GM18519 (cell line): ENCODE data around the gene DOCK8.

Experiments used
- ATAC-seq: cut with Tn5 transposase; IDR thresholded peaks from one replicate; pipeline ENCODE4 v1.9.1; 2021; ENCODE audit warnings: mild to moderate bottlenecking, moderate library complexity; ENCODE audit not compliant: unreplicated experiment, low FRiP score

Gene DOCK8

DNA sequence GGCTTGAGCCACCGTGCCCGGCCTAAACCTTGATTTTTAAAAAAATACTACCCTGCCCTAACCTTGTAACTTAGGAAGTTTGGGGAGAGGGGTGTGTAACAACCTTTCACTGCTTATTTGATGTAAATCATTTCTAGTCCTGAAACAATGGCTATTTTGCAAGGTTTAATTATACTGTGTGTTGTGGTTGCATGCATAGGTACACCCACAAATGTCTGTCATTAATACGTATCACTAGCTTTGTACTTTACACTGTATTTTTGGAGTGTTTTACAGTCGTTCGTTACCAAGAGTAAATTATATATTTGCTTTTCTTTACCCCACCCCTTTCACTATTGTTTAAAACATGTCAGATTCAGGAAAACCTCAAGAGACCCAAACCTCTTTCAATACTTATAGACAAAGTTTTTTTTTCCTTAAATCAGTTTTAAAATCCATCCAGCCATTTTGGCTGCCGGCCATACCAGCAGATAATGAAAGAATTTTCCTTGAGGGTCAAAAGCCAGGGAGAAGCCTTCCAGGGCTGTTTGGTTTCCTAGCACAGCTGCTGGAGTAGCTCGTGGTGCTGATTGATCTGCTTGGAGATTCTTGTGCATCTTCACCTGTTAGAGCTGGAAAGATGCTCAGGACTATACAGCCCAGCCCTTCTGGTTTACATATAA lies 50.7 kb downstream of the DOCK8 start:
- ATAC-seq = no peak

GRCh38 chr9:266228-266627 lies 51.6 kb downstream of the DOCK8 start:
- no peak for ATAC-seq

DNA sequence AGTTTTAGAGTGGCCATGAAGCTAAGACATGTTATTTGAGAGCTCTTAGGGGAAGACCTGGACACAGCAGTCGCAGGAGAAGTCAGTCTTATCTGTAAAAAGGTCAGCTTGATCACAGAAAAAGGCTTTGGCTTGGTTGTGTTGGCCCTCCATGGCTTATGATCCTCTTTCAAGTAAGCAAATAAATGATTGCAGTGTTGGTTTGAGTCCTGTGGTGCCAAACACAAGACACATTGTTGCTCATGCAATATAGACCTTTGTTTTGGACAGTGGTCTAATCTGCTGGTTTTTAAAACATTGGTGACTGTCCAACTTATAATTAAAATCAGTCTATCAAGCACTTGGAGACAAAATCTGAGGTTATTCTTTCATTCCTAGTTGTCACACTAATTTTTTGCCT lies 54.0 kb downstream of the DOCK8 start:
- ATAC-seq = no peak

- ATAC-seq = no peak
Observed at GRCh38 chr9:269081-269711, 54.5 kb downstream of the DOCK8 start.

- no peak for ATAC-seq
Observed at GRCh38 chr9:270657-271237, 56.1 kb downstream of the DOCK8 start.

DNA sequence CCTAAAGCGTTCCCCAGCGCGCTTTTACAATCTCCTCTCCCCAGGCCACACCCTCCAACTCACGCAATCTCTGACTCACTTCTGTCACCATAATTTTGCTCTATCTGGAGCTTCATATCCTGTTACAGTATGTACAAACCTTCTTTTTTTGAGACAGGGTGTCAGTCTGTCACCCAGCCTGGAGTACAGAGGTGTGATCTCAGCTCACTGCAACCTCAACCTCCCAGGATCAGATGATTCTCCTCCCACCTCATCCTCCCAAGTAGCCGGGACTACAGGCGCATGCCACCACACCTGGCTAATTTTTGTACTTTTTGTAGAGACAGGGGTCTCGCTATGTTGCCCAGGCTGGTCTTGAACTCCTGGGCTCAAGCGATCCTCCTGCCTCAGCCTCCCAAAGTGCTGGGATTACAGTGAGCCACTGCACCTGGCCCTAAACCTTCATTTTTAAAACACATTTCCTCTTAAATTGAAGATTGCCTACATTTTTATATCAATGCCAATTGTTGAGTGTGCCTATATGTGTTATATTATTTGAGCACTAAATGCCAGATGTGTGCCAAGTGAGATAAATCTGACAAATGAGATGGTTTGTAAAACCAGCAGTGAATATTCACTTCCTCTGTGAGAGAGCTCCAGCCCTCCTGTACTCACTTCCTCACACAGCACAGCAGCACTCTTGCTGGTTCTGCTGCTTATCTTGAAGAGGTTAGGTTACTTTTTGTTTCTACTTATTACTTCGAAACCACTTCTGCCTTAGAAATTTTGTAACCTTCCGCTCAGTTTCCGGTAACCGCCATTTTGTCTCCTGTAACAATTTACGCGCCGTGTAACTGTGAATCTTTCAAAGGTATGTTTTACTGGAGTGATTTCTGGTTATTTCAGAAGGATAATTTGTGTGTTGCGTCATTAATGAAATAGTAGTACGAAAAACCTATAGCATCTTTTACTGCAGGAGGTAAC lies 57.9 kb downstream of the DOCK8 start:
- ATAC-seq = peak; percentile 97

DNA sequence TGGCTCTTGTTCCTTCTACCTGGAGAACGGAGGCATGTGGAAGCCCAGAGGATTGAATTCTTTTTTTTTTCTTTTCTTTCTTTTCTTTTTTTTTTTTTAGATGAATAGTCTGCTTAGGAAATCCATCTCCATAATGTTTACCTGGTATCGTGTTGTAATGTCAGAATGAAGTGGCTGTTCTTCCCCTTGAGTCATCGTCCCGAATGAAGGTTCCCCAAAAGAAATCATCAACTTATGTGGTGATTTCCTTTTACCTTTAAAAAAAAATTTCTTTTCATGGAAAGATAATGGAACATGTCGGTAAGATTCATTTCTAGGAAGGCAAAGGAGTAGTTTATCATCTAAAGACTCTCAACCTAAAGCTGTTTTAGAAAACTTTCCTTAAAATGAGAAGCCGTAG lies 59.7 kb downstream of the DOCK8 start:
- ATAC-seq = no peak

- ATAC-seq = no peak
Observed at GRCh38 chr9:277601-278295, 63.1 kb downstream of the DOCK8 start.

- no peak for ATAC-seq
Observed at GRCh38 chr9:278651-279050, 64.0 kb downstream of the DOCK8 start.

- ATAC-seq = no peak
Observed at GRCh38 chr9:279674-280073, 65.0 kb downstream of the DOCK8 start.

DNA sequence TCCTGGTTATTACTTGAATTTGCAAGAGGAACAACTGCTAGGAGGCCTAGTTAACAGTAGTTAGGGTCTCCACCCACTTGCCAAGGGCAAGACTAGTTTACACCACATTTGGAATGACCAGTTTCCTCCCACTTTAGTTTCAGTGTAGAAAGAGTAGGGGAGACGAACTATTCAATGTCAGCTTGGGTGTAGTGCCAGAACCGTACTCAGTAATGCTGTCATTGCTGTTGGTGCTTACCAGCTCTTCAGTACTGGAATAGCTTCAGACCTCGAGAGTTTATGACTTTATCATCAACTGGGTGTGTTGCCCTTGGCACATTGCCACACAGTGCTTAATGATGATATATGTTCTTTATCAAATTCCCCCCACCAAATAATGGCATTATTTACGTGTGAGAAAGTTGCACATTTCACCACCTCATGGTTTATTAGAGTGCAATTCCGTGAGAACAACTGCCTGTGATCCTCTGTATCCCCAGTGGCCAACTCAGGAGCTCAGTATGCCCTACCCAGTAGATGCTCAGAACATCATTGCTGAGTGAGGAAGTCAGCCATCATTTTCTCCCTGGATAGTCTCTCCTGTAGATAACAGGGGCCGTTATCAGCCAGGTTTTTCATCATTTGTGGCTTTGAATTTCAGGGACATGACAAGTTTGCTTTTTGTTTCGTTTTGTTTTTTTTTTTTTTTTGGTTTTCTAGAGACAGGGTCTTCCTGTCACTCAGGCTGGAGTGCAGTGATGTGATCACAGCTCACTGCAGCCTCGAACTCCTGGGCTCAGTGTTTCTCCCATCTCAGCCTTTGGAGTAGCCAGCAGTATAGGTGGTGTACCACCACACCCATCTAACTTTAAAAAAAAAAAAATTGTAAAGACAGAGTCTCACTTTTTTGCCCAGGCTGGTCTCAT lies 67.3 kb downstream of the DOCK8 start:
- ATAC-seq = no peak

DNA sequence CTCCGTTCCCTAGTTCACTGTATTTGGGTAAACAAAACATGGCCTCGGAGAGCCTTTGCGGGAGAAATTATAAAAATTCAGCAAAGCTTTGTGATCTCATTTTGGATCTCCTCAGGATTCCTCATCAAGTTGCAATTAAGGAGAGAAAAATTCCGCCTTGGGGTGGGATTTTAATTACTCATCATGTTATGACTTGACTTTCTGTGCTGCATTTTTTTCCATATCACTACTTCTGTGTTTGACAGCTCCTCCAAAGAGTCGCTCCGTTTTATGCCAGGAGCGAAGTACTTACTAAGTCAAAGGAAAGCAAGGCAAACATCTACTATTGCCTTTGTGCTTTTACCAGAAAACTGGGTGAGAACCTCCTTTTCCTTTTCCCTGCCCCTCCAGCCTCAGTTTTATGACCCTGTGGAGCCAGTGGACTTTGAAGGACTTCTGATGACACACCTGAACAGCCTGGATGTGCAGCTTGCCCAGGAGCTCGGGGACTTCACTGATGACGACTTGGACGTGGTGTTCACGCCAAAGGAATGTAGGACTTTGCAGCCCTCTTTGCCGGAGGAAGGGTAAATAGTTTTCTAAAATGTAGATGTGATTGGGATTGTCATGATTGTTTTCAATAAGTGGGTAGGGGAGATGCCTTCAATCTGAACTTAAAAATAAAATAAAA lies 71.5 kb downstream of the DOCK8 start:
- no peak for ATAC-seq

DNA sequence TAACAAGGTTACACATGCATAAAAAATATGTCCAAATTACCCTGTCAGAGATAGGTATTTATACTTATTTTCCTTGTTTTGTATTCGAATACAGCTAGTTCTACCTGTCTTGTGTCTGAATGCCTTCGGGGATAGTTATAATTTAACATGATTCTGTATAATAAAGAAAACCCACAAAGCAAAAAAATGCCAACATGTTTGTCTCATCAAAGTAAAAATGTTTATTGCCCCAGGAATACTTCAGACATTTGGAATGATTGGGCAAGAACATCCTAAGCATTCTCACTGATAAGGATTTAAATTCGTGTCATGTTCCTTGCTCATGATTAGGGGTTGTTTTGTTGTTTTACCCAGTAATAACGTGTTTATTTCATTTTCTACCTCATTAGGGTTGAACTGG lies 74.5 kb downstream of the DOCK8 start:
- no peak for ATAC-seq

DNA sequence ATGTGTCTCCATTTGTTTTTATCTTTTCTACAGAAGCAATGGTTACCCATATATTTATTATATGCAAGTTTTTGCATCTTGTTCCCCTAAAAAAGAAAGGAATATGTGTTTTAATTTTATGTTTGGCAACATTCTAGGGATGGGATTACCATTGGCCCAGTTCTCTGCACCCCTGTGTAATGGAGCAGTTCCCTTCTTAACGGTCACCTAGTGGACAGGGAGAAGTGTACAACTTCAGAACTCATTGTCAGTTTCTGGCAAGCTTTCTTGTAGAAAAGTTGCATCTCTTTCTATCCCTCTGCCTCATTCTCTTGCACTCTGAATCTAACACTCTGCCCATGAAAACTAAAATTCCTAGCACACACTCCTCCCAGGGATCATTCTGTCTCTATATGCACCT lies 78.2 kb downstream of the DOCK8 start:
- no peak for ATAC-seq

- ATAC-seq = no peak
Observed at GRCh38 chr9:295576-295975, 80.9 kb downstream of the DOCK8 start.

GRCh38 chr9:296411-296810 lies 81.7 kb downstream of the DOCK8 start:
- no peak for ATAC-seq

DNA sequence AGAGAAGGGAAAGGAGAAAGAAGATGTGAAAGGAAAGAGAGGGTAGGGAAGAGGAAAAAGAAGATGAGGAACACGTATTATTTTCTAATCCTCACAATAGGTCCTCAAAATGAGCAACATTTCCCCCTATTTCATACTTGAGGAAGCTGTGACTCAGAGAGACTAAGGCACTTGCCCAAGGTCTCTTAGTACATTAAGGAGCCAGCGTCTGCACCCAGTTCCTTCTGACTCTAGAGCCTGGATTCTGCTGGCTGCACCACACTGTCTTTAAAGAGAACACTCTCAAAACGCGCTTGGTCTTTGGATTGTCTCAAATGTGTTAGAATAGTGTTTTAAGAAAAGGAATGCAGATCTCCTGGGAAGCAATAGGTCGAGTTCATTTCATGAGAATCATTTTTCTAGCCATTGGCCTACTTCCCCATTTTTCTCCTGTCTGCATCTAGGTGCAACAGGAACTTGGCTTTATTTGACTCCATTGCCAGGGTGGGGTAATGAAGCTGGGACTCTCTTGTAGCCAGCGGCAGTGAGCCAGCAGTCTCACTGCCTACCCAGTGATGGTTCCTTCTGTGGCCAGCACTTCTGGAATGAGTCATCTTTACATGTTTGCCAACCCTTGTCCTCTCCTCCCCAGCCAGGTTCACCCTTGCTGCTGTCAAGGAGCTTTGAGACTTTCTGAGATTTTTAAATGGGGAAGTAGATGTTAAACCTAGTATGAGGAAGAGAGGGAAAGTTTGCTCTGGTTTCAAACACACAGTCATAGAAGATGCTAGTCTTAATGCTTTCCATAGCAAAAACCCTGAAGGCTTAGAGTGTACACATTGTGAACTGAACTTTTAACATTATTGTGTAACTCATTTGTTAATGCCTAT lies 82.7 kb downstream of the DOCK8 start:
- peak; percentile 87 for ATAC-seq

DNA sequence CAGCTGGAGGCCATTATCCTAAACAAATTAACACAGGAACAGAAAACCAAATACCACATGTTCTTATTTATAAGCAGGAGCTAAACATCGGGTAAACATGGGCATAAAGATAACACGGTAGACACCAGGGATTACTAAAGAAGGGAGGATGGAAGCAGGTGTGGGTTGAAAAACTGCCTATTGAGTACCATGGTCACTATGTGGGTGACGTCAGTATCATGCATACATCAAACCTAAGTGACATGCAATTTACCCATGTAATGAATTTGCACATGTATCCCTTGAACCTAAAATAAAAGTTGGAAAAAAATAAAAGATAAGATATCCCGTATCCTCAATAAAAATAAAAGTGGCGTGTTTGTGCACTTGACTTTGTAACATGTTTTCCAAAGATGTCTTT lies 88.8 kb downstream of the DOCK8 start:
- ATAC-seq = no peak
